Naive B cell (primary cell): ENCODE results near the gene DNASE2. TPM values are rescaled to one million over a fixed set of nuclear protein-coding genes. Genes with fewer than 3 reads are reported as not detected.
A peak's percentile ranks its signal among the peaks of the same experiment; 100 is the strongest.
"Not testable (repeated sequence)": the region's sequence is repeated elsewhere in the genome, so short reads cannot be mapped to it uniquely, and the experiment has no call there.

Experiments
- ATAC-seq, 2 donors: fragments of 150-1000 bp; cut with Tn5 transposase; 2 replicates each; pipeline ENCODE4 v1.10.0; 2021; ENCODE audit warnings: low read depth in 2 of 2, mild to moderate bottlenecking in 2 of 2, moderate library complexity in 2 of 2
- DNase-seq: peaks from one replicate; pipeline ENCODE4 v3.0.0; 2022
- H3K27ac Mint-ChIP-seq, 6 donors: one replicate each; pipeline ENCODE4 v1.8.0; 2020 to 2022; ENCODE audit warnings: mild to moderate bottlenecking in 6 of 6, mixed read lengths in 6 of 6, moderate library complexity in 5 of 6, inconsistent platforms in 2 of 6
- H3K27me3 Mint-ChIP-seq, 3 donors: one replicate each; pipeline ENCODE4 v1.8.0; 2021 to 2022; ENCODE audit warnings: mixed read lengths in 3 of 3, mild to moderate bottlenecking in 1 of 3
- H3K36me3 Mint-ChIP-seq, 2 donors: one replicate each; pipeline ENCODE4 v1.8.0; 2020 to 2022; ENCODE audit warnings: mixed read lengths in 2 of 2, inconsistent platforms in 1 of 2, mild to moderate bottlenecking in 1 of 2
- H3K4me1 Mint-ChIP-seq, 3 donors: one replicate each; pipeline ENCODE4 v1.8.0; 2020 to 2022; ENCODE audit warnings: mixed read lengths in 3 of 3, inconsistent platforms in 1 of 3, mild to moderate bottlenecking in 1 of 3, moderate library complexity in 1 of 3
- H3K4me3 Mint-ChIP-seq, 8 donors: one replicate each; pipeline ENCODE4 v1.8.0; 2020 to 2022; ENCODE audit warnings: mild to moderate bottlenecking in 8 of 8, mixed read lengths in 8 of 8, moderate library complexity in 8 of 8, inconsistent platforms in 2 of 8
- H3K9me3 Mint-ChIP-seq, 7 donors: one replicate each; pipeline ENCODE4 v1.8.0; 2020 to 2022; ENCODE audit warnings: mixed read lengths in 7 of 7, mild to moderate bottlenecking in 5 of 7, inconsistent platforms in 2 of 7, moderate library complexity in 1 of 7
- polyA plus RNA-seq, 6 donors: library from polyadenylated mRNA; unstranded; fragments of 300-500 nt; fragmentation: Illumina TruSeq; gene quantifications; one replicate each; pipeline ENCODE4 v1.2.3, GENCODE V29; 2021; ENCODE audit warnings: low read depth in 6 of 6

The DNASE2 gene
- 10 to 100 TPM; 24.5 to 55.8 (median 40.6) TPM for polyA plus RNA-seq

DNA sequence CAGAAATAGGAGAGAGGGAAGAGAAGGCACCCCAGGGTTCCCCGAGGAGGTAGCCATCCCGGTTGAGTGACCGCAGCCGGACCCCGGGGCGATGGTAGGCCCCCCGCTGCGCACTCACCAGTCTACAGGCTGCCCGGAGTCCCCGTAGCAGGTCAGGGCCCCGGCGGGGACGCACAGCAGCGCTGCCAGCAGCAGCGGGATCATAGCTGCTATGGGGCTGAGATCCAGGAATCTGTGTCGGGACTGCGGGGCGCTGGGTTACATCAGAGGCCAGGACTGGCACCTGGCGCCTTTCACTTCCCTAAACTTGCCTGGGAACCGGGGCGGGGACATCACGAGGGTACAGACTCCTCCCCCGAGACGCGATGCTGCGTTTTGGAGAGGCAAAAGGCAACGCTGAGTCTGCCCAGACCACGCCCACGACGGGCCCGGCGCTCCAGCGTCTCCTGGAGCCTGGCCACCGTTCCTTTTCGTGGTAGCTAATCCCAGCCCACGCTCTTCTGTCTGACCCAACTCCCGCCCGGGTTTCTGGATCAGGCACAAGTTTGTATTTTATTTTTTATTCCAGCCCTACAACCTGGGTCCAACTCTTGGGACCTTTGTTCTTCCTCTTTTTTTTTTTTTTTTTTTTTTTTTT, at the start of gene DNASE2:
DNASE2 (minus strand) TSS at position 278 of the 637 bp plus-strand sequence; CDS start at position 204, 74 bp downstream.
- ATAC-seq (peak; percentile 83 to 85), DNase-seq (peak; percentile 94)
- H3K27me3 Mint-ChIP-seq: no peaks in the 10 kb centered on the region
- H3K9me3 Mint-ChIP-seq: peaks cover 0 to 17% (median 6%) of the 10 kb centered on the region in 7 donors
- peaks cover 25 to 48% (median 43%) of the 10 kb centered on the region in 3 donors for H3K4me1 Mint-ChIP-seq
- H3K4me3 Mint-ChIP-seq: peak within 1 kb of the TSS; percentile 84 to 95 (median 92)
- H3K36me3 Mint-ChIP-seq: no peaks in the 10 kb centered on the region
- H3K27ac Mint-ChIP-seq: peak within 1 kb of the TSS; percentile 96 to 99 (median 98)

- Mint-ChIP-seq H3K9me3 (no peaks in the 10 kb centered on the region), H3K4me3 (peak overlapping the region in 1 of 8 donors; percentile 71), H3K27me3 (no peaks in the 10 kb centered on the region), H3K27ac (no peak overlapping the region), H3K4me1 (peaks cover 25 to 33% (median 28%) of the 10 kb centered on the region in 3 donors), H3K36me3 (peaks cover 0 to 4% of the 10 kb centered on the region in 2 donors)
- no peak for ATAC-seq
- DNase-seq: no peak
Observed at GRCh38 chr19:12930002-12930645, 48.9 kb upstream of the DNASE2 start.

- Mint-ChIP-seq H3K9me3 (no peaks in the 10 kb centered on the region), H3K4me1 (peaks cover 0 to 16% (median 3%) of the 10 kb centered on the region in 3 donors), H3K27ac (no peak overlapping the region), H3K4me3 (no peak overlapping the region), H3K27me3 (no peaks in the 10 kb centered on the region), H3K36me3 (peaks cover 9 to 10% of the 10 kb centered on the region in 2 donors)
- DNase-seq (no peak), ATAC-seq (no peak)
Observed at GRCh38 chr19:12924621-12925310, 43.5 kb upstream of the DNASE2 start.

GRCh38 chr19:12922959-12923358, 41.7 kb upstream of the DNASE2 start:
- H3K27ac Mint-ChIP-seq: peak overlapping the region in 1 of 6 donors; percentile 82
- H3K27me3 Mint-ChIP-seq: no peaks in the 10 kb centered on the region
- no peaks in the 10 kb centered on the region for H3K9me3 Mint-ChIP-seq
- peaks cover 12 to 17% (median 12%) of the 10 kb centered on the region in 3 donors for H3K4me1 Mint-ChIP-seq
- peak overlapping the region in 1 of 8 donors; percentile 19 for H3K4me3 Mint-ChIP-seq
- DNase-seq: no peak
- no peak for ATAC-seq
- H3K36me3 Mint-ChIP-seq: peaks cover 5 to 9% of the 10 kb centered on the region in 2 donors

- Mint-ChIP-seq H3K4me3 (no peak overlapping the region), H3K27me3 (no peaks in the 10 kb centered on the region), H3K4me1 (peaks cover 12 to 14% (median 12%) of the 10 kb centered on the region in 3 donors), H3K36me3 (peaks cover 5 to 9% of the 10 kb centered on the region in 2 donors), H3K27ac (peak overlapping the region in 3 of 6 donors; percentile 67 to 95 (median 94)), H3K9me3 (no peaks in the 10 kb centered on the region)
- ATAC-seq: no peak
- DNase-seq: no peak
Observed at GRCh38 chr19:12921047-12921446, 39.8 kb upstream of the DNASE2 start.

DNA sequence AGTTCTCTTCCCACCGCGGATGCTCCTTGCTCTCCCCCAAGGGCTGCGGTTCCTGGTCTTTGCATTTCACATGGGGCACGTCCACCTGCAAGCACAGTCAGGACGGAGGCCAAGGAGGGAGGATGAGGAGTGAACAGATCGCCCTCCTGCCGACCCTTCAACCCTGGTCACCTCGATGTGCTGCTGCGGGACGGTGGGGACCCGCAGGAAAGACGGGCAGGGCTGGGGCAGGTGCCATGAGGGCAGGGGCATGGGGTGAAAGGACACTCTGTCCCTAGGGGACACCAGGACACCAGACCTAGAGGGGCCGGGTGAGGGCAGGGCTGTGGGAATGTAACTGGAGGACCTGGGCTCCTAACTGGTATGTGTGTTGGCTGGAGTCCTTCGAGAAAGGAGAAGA, 37.0 kb upstream of the DNASE2 start:
- H3K27me3 Mint-ChIP-seq: no peaks in the 10 kb centered on the region
- no peak for DNase-seq
- H3K4me1 Mint-ChIP-seq: peaks cover 22 to 26% (median 25%) of the 10 kb centered on the region in 3 donors
- H3K36me3 Mint-ChIP-seq: peaks cover 5 to 7% of the 10 kb centered on the region in 2 donors
- ATAC-seq: no peak
- H3K27ac Mint-ChIP-seq: peak overlapping the region in 3 of 6 donors; percentile 93 to 95 (median 95)
- peak overlapping the region in 3 of 8 donors; percentile 67 to 84 (median 78) for H3K4me3 Mint-ChIP-seq
- no peaks in the 10 kb centered on the region for H3K9me3 Mint-ChIP-seq

- not testable (repeated sequence) for DNase-seq, H3K27ac Mint-ChIP-seq, H3K9me3 Mint-ChIP-seq, H3K36me3 Mint-ChIP-seq, H3K27me3 Mint-ChIP-seq, ATAC-seq
- H3K4me3 Mint-ChIP-seq: peak overlapping the region in 2 of 8 donors; percentile 18 to 89
- H3K4me1 Mint-ChIP-seq: peaks cover 18 to 29% (median 29%) of the 10 kb centered on the region in 3 donors
Observed at GRCh38 chr19:12915860-12916259, 34.6 kb upstream of the DNASE2 start.

GRCh38 chr19:12913851-12914690, 32.8 kb upstream of the DNASE2 start:
- no peaks in the 10 kb centered on the region for H3K9me3 Mint-ChIP-seq
- DNase-seq: no peak
- no peaks in the 10 kb centered on the region for H3K27me3 Mint-ChIP-seq
- peak; percentile 79 to 84 for ATAC-seq
- H3K4me3 Mint-ChIP-seq: peak overlapping the region in 6 of 8 donors; percentile 27 to 68 (median 56)
- peak overlapping the region; percentile 23 to 95 (median 63) for H3K27ac Mint-ChIP-seq
- peaks cover 11 to 24% (median 21%) of the 10 kb centered on the region in 3 donors for H3K4me1 Mint-ChIP-seq
- H3K36me3 Mint-ChIP-seq: no peaks in the 10 kb centered on the region

DNA sequence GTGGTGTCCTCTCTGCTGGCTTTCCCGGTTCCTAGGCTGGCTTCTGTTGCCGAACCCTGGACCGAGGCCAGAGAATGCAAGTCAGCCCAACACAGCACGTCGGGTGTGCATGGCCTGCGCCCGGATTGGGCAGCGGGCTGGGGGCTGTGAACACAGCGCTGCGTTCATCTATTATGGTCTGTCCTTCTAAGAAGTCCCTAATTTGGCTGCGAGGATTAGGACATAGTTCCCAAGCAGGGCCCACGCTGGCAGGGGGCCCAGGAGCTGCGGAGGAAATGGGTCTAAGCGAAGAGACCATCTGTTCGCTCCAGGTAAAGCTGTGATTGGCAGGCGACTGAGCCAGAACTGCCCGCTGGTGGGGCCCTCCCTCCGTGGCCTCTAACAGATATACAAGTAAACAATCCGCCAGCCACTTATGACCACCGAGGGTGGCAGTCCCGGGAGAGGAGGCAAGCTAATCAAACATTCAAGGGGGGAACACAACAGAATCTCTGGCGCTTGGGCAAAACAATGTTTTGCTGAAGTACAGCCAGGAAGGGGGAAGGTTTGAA, 31.8 kb upstream of the DNASE2 start:
- Mint-ChIP-seq H3K4me3 (peak overlapping the region in 2 of 8 donors; percentile 24 to 53), H3K4me1 (peaks cover 9 to 17% (median 17%) of the 10 kb centered on the region in 3 donors), H3K36me3 (no peaks in the 10 kb centered on the region), H3K27ac (no peak overlapping the region), H3K9me3 (no peaks in the 10 kb centered on the region), H3K27me3 (no peaks in the 10 kb centered on the region)
- ATAC-seq: no peak
- no peak for DNase-seq

GRCh38 chr19:12912571-12912970, 31.3 kb upstream of the DNASE2 start:
- ATAC-seq (no peak), DNase-seq (no peak)
- Mint-ChIP-seq H3K36me3 (no peaks in the 10 kb centered on the region), H3K27me3 (no peaks in the 10 kb centered on the region), H3K4me3 (no peak overlapping the region), H3K9me3 (no peaks in the 10 kb centered on the region), H3K27ac (no peak overlapping the region), H3K4me1 (peaks cover 9 to 17% (median 17%) of the 10 kb centered on the region in 3 donors)

GRCh38 chr19:12907166-12907565, 25.9 kb upstream of the DNASE2 start:
- H3K27me3 Mint-ChIP-seq: no peaks in the 10 kb centered on the region
- no peak overlapping the region for H3K27ac Mint-ChIP-seq
- H3K36me3 Mint-ChIP-seq: no peaks in the 10 kb centered on the region
- H3K9me3 Mint-ChIP-seq: no peaks in the 10 kb centered on the region
- H3K4me3 Mint-ChIP-seq: no peak overlapping the region
- DNase-seq (no peak), ATAC-seq (no peak)
- H3K4me1 Mint-ChIP-seq: no peaks in the 10 kb centered on the region

DNA sequence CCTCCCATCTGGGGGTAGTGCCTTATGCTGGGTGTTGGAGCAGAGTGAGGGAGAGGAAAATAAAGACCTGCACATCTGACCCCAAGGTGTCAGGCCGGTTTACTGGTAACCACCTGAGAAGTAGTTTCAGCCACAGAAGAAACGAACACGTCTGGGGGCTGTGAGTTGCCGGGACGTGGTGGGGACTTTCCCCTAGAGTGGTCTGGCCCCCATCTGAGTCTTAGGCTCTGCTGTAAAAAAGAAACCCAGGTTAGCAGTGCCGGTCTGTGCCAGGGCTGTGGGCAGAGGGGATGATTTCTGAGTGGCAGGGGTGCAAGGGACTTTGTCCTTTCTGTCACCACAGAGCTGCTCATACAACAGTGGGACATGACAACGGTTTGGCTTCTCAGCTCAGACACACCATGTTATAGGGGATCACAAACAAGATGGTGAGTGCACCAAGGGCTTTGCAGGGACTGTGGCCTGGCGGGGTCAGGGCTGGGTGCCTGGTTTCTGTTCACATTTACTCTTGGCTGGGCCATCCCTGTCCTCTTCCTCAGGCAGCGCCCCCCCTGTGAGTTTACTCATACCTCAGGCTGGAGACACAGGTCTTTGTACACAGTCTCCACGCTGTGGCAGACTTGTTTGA, 18.8 kb upstream of the DNASE2 start:
- peaks cover 0 to 3% of the 10 kb centered on the region in 2 donors for H3K36me3 Mint-ChIP-seq
- no peak for DNase-seq
- H3K4me3 Mint-ChIP-seq: no peak overlapping the region
- H3K27ac Mint-ChIP-seq: peak overlapping the region in 2 of 6 donors; percentile 60 to 61
- no peak for ATAC-seq
- H3K9me3 Mint-ChIP-seq: no peaks in the 10 kb centered on the region
- peaks cover 0 to 1% (median 0%) of the 10 kb centered on the region in 3 donors for H3K4me1 Mint-ChIP-seq
- H3K27me3 Mint-ChIP-seq: no peaks in the 10 kb centered on the region
